T-helper 2 cell treated with Interferon-gamma antibody and Interleukin-4, amounts not matched to agents 5 μg/mL and 100 μg/mL, for 36 hours (primary cell): Measurements from ENCODE around the gene MGAT4B.
A peak's percentile ranks its signal among the peaks of the same experiment; 100 is the strongest.
"Not testable (repeated sequence)": the region's sequence is repeated elsewhere in the genome, so short reads cannot be mapped to it uniquely, and the experiment has no call there.

ENCODE experiments used
- DNase-seq: peaks from one replicate; pipeline ENCODE4 v3.0.0; 2021; ENCODE audit warnings: low spot score
- H3K27ac Mint-ChIP-seq: one replicate; pipeline ENCODE4 v1.8.0; 2021; ENCODE audit warnings: mild to moderate bottlenecking, mixed read lengths
- H3K27me3 Mint-ChIP-seq: one replicate; pipeline ENCODE4 v1.8.0; 2021; ENCODE audit warnings: low read depth, mixed read lengths
- H3K36me3 Mint-ChIP-seq: one replicate; pipeline ENCODE4 v1.8.0; 2021; ENCODE audit warnings: low read depth, mixed read lengths
- H3K4me1 Mint-ChIP-seq: one replicate; pipeline ENCODE4 v1.8.0; 2021; ENCODE audit warnings: low read depth, mixed read lengths
- H3K4me3 Mint-ChIP-seq: one replicate; pipeline ENCODE4 v1.8.0; 2022; ENCODE audit warnings: mild to moderate bottlenecking, moderate library complexity, mixed read lengths
- H3K9me3 Mint-ChIP-seq: one replicate; pipeline ENCODE4 v1.8.0; 2021; ENCODE audit warnings: mixed read lengths

MGAT4B gene

GRCh38 chr5:179798144-179798770 is 8.4 kb downstream of the MGAT4B start:
- Mint-ChIP-seq H3K27ac (no peak overlapping the region), H3K27me3 (no peaks in the 10 kb centered on the region), H3K36me3 (peaks cover 23% of the 10 kb centered on the region), H3K9me3 (no peaks in the 10 kb centered on the region), H3K4me1 (peaks cover 14% of the 10 kb centered on the region), H3K4me3 (no peak overlapping the region)
- DNase-seq = no peak

GRCh38 chr5:179797741-179798140 is 8.9 kb downstream of the MGAT4B start:
- DNase-seq = no peak
- Mint-ChIP-seq H3K36me3 (peaks cover 23% of the 10 kb centered on the region), H3K9me3 (no peaks in the 10 kb centered on the region), H3K4me1 (peaks cover 17% of the 10 kb centered on the region), H3K27ac (no peak overlapping the region), H3K27me3 (no peaks in the 10 kb centered on the region), H3K4me3 (no peak overlapping the region)

DNA sequence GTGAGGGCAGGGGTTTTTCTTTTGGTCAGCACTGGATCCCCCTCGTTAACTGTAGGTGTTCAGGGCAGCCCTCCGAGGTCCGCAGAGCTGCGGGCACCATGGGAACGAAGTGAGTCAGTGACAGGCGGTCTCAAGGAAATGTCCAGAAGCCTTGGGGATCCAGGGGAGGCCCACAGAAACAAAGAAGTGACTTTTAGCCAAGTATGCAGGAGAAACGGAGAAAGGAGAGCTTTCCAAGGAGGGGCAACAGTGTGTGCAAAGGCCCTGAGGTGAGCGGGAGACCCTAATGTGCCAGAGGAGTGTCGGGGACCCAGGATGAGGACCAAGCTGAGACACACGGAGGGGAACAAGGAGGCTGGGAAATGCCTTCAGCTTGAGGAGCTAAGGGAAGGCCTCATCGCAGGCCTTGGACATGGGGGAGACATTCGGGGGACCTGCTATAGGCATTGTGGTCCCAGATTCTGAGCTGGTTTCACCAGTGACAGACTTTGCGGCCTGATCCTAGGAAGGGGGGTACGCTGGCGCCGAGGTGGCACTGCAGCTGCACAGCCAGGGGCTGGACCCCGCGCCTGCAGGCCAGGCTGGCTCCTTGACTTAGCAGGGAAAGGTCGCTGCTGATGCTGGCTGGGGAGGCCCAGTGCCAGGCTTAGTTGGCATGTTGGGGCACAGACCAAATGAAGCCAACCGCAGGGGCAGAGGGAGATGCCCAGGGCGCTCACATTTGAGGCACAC is 9.6 kb downstream of the MGAT4B start:
- no peak for DNase-seq
- Mint-ChIP-seq H3K9me3 (no peaks in the 10 kb centered on the region), H3K27me3 (no peaks in the 10 kb centered on the region), H3K36me3 (peaks cover 23% of the 10 kb centered on the region), H3K4me3 (peak overlapping the region; percentile 55), H3K4me1 (peaks cover 14% of the 10 kb centered on the region), H3K27ac (peak overlapping the region; percentile 24)

GRCh38 chr5:179795863-179796833 is 10.5 kb downstream of the MGAT4B start:
- Mint-ChIP-seq H3K27ac (no peak overlapping the region), H3K27me3 (no peaks in the 10 kb centered on the region), H3K36me3 (peaks cover 21% of the 10 kb centered on the region), H3K4me1 (peaks cover 10% of the 10 kb centered on the region), H3K4me3 (peak overlapping the region; percentile 55), H3K9me3 (no peaks in the 10 kb centered on the region)
- DNase-seq = peak; percentile 81

- H3K36me3 Mint-ChIP-seq = peaks cover 21% of the 10 kb centered on the region
- peaks cover 10% of the 10 kb centered on the region for H3K4me1 Mint-ChIP-seq
Measured at GRCh38 chr5:179795049-179795862, 11.4 kb downstream of the MGAT4B start.

GRCh38 chr5:179794575-179794974 is 12.1 kb downstream of the MGAT4B start:
- no peak overlapping the region for H3K27ac Mint-ChIP-seq
- DNase-seq = no peak
- H3K4me3 Mint-ChIP-seq = peak overlapping the region; percentile 36
- H3K4me1 Mint-ChIP-seq = peaks cover 10% of the 10 kb centered on the region
- peaks cover 17% of the 10 kb centered on the region for H3K36me3 Mint-ChIP-seq
- H3K27me3 Mint-ChIP-seq = no peaks in the 10 kb centered on the region
- no peaks in the 10 kb centered on the region for H3K9me3 Mint-ChIP-seq

More at GRCh38 chr5:179795049-179795862, 11.4 kb downstream of the MGAT4B start:
- Mint-ChIP-seq H3K27me3 (no peaks in the 10 kb centered on the region), H3K4me3 (peak overlapping the region; percentile 36), H3K27ac (no peak overlapping the region), H3K9me3 (no peaks in the 10 kb centered on the region)
- no peak for DNase-seq

- Mint-ChIP-seq H3K27me3 (no peaks in the 10 kb centered on the region), H3K27ac (no peak overlapping the region), H3K36me3 (peaks cover 15% of the 10 kb centered on the region), H3K9me3 (no peaks in the 10 kb centered on the region), H3K4me3 (peak overlapping the region; percentile 36), H3K4me1 (peaks cover 10% of the 10 kb centered on the region)
- no peak for DNase-seq
Measured at GRCh38 chr5:179794171-179794570, 12.5 kb downstream of the MGAT4B start.

GRCh38 chr5:179793468-179794139 is 13.1 kb downstream of the MGAT4B start, which contains the start of gene LTC4S:
Gene LTC4S (plus strand): TSS chr5:179793986. CDS start chr5:179794081, 95 bp downstream.
- peak within 1 kb of the TSS; percentile 36 for H3K4me3 Mint-ChIP-seq
- peaks cover 10% of the 10 kb centered on the region for H3K4me1 Mint-ChIP-seq
- no peak within 1 kb of the TSS for H3K27ac Mint-ChIP-seq
- no peaks in the 10 kb centered on the region for H3K9me3 Mint-ChIP-seq
- DNase-seq = no peak
- H3K36me3 Mint-ChIP-seq = peaks cover 12% of the 10 kb centered on the region
- no peaks in the 10 kb centered on the region for H3K27me3 Mint-ChIP-seq

GRCh38 chr5:179792612-179793467 is 13.8 kb downstream of the MGAT4B start:
- no peak for DNase-seq
- peaks cover 10% of the 10 kb centered on the region for H3K4me1 Mint-ChIP-seq
- H3K4me3 Mint-ChIP-seq = no peak overlapping the region
- H3K27me3 Mint-ChIP-seq = no peaks in the 10 kb centered on the region
- no peaks in the 10 kb centered on the region for H3K9me3 Mint-ChIP-seq
- H3K27ac Mint-ChIP-seq = no peak overlapping the region
- H3K36me3 Mint-ChIP-seq = peaks cover 9% of the 10 kb centered on the region

GRCh38 chr5:179791881-179792611 is 14.6 kb downstream of the MGAT4B start:
- H3K36me3 Mint-ChIP-seq = peaks cover 5% of the 10 kb centered on the region
- H3K9me3 Mint-ChIP-seq = no peaks in the 10 kb centered on the region
- H3K4me1 Mint-ChIP-seq = peaks cover 10% of the 10 kb centered on the region
- no peak overlapping the region for H3K4me3 Mint-ChIP-seq
- no peak for DNase-seq
- no peak overlapping the region for H3K27ac Mint-ChIP-seq
- H3K27me3 Mint-ChIP-seq = no peaks in the 10 kb centered on the region

DNA sequence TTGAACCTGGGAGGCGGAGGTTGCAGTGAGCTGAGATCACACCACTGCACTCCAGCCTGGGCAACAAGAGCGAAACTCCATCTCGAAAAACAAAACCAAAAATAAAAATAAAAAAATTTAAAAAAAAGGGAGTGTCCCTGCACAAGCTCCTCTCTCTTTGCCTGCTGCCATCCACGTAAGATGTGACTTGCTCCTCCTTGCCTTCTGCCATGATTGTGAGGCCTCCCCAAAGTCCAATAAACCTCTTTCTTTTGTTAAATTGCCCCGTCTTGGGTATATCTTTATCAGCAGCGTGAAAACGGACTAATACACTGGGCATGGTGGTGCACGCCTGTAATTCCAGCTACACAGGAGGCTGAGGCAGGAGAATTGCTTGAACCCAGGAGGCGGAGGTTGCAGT is 17.4 kb downstream of the MGAT4B start:
- H3K27me3 Mint-ChIP-seq, H3K9me3 Mint-ChIP-seq, H3K36me3 Mint-ChIP-seq, H3K4me3 Mint-ChIP-seq, DNase-seq, H3K4me1 Mint-ChIP-seq, H3K27ac Mint-ChIP-seq: not testable (repeated sequence)
